ENCODE data around the gene NSA2.

GRCh38 chr5:74738406-74738805 is 28.6 kb upstream of the NSA2 start:
- TF ChIP-seq CTCF (IDR thresholded peaks at IDR 0.05), result no peak
- no peak for TF ChIP-seq SIN3A (IDR thresholded peaks at IDR 0.05; ENCODE audit: borderline replicate concordance, insufficient read depth, low read depth, low read length)
